Stimulated activated CD4-positive, alpha-beta T cell treated with anti-CD3 and anti-CD28 coated beads, Interleukin-4, amount 100 ng/mL, for 1 hour (primary cell): ENCODE results near the gene RAD9A.
"Not testable (repeated sequence)": the region's sequence is repeated elsewhere in the genome, so short reads cannot be mapped to it uniquely, and the experiment has no call there.

Experiments
- DNase-seq: peaks from one replicate; pipeline ENCODE4 v3.0.0-alpha.2; 2020

Gene RAD9A

DNA sequence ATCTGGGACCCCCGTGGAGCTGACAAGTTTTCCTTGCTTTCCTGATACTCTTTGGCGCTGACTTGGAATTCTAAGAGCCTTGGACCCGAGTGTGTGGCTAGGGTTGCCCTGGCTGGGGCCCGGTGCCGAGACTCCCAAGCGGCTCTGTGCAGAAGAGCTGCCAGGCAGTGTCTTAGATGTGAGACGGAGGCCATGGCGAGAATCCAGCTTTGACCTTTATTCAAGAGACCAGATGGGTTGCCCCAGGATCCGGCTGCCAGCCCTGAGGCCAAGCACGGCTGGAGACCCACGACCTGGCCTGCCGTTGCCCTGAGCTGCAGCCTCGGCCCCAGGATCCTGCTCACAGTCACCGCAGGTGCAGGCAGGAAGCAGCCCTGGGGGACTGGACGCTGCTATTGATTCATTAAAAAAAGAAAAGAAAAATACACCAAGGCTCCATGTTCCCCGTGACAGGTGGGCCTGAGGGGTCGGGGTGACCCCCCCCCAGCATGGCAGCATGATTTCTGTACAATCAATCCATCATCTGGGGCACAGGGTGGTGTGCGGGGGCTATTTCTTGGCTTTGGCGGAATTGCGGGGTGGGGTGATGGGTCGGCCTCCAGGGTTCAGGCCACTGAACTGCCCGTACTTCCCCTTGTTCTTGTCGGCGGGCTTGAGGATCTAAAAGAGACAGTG lies 6.3 kb downstream of the RAD9A start:
- DNase-seq: no peak

GRCh38 chr11:67398661-67399563 lies 7.1 kb downstream of the RAD9A start:
- DNase-seq: no peak

DNA sequence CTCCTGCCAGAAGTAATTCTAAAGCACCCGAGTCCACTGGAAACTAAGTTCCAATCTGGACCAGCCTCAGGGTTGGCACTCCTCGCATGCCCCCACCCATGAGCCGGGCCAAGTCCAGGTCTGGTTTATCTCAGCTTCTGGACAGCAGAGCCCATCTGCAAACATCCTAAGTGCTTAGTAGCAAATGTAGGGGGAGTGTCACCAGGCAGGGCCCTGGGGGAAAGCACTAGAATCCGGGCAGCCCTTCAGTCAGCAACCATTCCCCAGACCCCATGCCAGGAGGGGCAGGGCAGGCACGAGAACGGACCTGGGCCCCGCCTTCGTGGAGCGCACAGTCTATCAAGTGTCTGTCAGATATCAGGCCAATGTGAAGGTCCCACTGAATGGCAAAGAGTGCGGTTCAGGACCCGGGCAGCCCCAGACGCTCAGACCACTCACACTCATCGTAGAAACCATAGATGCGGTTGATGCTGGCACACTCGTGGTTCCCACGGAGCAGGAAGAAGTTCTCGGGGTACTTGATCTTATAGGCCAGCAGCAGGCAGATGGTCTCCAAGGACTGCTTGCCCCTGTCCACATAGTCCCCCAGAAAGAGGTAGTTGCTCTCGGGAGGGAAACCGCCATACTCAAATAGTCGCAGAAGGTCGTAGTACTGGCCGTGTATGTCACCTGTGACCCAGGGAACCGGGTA lies 8.6 kb downstream of the RAD9A start:
- no peak for DNase-seq

DNA sequence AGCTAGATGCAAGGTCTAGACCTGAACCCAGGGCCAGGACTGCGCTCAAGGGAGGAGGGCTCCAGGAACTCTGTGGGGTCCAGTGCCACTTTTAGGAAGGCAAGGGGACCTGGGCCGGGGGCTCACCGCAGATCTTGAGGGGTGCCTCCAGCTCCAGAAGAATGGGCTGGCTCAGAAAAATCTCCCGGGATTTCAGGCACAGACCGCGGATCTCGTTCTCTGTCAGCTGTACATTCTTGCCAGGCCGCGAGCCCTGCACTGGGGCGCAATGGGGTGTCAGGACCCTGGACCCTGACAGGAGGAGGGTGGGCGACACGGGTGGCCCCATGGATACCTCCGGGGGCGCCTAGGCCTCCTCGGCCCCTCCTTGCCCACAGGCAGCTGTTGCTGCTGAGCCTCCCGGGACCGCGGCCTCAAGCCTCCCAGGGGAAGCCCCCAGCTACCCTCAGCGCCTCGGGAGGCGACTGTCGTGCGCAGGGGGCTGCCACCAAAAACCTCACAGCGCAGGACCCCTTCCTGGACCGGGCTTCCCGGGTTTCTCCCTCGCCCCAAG lies 9.2 kb downstream of the RAD9A start:
- DNase-seq: no peak

DNA sequence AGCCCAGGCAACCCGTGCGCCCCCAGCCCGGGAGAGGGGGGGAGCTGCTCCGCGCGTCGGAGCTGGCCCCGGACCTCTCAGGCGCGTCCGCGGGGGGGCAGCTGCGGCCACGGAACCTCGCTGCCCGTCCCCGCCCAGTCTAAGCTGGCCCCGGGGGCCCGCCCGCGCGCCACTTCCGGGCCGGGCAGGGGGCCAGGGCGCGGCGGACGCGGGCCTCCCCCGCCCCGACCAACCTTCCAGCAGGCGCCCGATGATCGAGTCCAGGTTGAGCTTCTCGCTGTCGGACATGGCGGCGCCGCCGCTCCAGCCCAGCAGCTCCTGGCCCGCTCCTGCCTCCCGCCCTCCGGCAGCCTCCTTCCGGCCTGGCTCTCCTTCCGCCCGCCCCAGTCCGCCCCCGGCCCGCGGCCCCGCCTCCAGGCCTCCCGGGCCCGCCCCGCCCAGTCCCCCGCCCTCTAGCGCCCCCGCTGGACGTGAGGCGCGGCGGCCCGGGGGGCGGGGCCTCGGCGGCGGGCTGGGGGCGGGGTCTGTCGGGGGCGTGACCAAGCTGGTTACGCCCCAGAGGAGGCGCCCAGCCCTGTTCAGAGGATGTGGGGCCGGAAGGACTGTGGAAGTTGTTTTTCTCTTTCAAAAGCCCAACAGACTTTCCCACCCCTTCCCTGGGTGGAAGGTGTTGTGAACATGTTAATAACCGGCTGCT lies 9.9 kb downstream of the RAD9A start, which contains the start of gene PPP1CA:
PPP1CA (minus strand) TSS at position 364 of the 697 bp plus-strand sequence; CDS start at position 288, 76 bp downstream.
- DNase-seq: peak; percentile 90

DNA sequence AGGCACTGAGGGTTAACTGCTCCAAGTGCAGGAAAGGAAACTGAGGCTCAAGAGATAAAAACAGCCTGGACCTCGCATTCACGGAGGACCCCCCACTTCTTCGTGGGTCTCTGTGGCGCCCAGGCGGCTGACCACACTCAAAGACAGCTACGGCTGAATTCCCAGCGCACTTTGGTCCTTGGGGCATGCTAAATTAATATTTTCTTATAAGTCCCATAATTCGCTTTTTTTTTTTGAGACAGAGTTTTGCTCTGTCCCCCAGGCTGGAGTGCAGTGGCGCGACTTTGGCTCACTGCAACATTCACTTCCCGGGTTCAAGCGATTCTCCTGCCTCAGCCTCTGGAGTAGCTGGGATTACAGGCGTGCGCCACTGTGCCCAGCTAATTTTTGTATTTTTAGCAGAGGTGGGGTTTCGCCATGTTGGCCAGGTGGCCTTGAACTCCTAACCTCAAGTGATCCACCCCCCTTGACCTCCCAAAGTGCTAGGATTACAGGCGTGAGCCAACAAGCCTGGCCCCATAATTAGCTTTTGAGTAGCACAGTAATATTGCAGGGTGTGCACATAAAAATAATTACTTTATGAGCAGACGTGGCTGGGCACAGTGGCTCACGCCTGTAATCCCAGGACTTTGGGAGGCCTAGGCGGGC lies 10.5 kb downstream of the RAD9A start:
- DNase-seq: not testable (repeated sequence)

DNA sequence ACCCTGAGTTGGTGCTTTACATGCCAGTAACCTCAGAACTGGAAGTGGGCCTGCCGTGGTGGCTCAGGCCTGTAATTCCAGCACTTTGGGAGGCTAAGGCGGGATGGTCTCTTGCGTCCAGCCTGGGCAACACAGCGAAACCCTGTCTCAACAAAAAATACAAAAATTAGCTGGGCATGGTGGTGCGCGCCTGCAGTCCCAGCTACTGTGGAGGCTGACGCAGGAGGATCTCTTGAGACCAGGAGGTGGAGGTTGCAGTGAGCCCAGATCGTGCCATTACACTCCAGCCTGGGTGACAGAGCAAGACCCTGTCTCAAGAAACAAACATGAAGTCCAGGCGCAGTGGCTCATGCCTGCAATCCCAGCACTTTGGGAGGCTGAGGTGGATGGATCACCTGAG lies 11.3 kb downstream of the RAD9A start:
- not testable (repeated sequence) for DNase-seq

DNA sequence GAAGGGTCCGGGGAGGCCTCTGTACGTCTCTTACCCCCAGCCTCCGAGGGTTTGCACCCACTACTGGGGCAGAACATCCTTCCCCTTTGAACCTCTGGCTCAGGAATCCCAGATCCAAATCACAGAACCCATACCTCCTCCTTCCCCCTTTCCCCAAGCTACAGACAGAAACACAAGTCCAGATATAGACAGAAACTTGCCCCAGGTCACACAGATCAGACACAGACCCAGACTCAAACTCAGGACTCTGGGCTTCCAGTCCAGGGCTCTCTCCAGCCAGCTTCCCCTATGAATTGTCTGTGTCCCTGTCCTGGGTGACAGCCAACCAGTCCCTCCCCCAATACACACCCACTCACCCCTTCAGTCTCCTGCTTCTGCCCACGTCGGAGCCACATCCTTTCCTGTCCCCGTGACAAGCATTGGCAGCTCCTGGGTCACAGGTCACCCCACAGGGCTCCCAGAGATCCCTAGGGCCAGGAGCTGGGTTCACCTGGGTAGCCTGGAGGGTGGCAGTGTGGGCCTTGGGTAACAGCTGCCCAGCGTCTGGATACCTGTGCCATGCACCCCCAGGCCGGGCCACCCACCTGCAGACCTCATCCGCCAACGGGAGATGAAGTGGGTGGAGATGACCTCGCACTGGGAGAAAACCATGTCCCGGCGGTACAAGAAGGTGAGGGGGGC lies 12.9 kb downstream of the RAD9A start:
- DNase-seq: peak; percentile 47

GRCh38 chr11:67405196-67405567 lies 13.4 kb downstream of the RAD9A start:
- DNase-seq: peak; percentile 36

DNA sequence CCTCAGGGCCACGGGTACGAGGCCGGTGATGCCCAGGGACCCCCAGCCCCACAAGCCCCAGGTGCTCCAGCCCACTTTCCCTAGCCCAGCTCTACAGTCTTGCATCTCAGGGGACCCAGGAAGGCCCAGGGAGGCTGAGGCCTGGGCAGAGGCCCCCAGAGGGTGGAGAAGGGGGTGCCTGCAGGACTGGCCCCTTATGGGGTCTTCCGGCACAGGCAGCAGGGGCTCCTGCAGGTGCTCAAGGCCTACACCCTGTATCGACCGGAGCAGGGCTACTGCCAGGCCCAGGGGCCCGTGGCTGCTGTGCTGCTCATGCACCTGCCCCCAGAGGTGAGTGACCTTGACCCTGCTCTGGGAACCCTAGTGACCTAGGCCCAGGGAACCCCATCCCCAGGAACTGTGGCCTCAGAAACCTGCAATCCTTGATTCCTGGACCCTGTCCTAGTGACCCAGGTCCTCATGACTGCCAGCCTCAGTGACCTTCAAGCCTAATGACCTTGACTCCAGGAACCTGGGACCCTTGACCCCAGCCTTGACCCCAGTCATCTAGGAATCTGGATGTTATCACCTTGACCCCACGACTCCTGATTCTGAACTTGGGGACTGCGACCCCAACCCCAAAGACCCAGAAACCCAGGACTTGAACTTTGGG lies 14.0 kb downstream of the RAD9A start:
- DNase-seq: no peak

- DNase-seq: no peak
Measured at GRCh38 chr11:67406420-67406968, 14.7 kb downstream of the RAD9A start.

DNA sequence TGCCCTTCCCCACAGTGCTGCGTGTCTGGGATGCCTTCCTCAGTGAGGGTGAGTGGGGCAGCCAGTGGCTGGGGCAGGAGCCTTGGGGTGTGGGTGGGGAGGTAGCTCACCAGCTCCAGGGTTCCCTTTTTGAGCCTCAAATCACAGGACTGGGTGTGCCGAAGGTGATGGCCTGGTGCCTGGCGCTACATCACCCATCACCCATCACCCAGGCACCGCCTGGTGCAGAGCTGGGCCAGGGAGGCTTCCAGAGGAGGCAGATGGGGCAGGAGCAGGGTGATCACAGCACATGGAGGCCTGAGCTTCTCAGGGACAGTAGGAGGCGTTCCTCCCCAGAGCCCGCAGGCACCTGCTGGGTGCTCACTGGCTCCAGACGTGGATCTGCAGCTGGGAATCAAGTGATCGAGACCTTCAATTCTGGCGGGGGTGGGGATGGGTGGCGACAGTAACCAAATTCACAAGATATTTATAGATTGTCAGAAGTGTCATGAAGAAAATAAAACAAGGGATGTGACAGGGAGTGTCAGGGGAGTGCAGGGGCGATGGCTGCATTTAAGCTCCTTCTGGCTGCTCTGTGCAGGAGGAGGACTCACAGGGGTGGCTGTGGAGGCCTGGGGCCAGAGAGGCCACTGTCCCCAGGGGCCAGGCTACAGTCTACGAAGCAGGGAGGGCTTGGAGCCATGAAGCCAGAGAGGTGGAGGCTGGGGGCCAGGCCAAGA lies 15.3 kb downstream of the RAD9A start:
- DNase-seq: peak; percentile 35

DNA sequence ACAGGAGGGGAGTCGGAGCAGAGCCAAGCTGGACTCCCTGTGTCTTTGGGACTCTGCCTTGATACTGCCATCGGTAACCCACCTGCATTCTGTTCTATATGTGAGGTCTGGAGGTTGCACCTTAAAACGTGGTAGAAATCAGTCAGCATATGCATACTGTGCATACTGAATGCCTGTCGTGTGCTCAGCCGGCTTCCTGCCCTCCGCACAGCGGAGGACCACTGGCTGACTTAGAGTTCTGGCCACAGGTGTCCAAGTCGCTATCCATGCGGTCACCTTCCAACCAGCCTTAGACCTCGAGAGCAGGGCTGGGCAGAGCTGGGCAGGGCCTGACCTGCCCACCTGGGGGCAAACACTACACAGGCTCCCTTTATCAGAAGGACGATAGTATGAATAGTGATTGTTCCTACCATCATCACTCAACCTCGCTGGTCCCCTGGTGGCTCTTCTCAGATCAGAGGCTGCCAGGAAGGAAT lies 15.9 kb downstream of the RAD9A start:
- no peak for DNase-seq

DNA sequence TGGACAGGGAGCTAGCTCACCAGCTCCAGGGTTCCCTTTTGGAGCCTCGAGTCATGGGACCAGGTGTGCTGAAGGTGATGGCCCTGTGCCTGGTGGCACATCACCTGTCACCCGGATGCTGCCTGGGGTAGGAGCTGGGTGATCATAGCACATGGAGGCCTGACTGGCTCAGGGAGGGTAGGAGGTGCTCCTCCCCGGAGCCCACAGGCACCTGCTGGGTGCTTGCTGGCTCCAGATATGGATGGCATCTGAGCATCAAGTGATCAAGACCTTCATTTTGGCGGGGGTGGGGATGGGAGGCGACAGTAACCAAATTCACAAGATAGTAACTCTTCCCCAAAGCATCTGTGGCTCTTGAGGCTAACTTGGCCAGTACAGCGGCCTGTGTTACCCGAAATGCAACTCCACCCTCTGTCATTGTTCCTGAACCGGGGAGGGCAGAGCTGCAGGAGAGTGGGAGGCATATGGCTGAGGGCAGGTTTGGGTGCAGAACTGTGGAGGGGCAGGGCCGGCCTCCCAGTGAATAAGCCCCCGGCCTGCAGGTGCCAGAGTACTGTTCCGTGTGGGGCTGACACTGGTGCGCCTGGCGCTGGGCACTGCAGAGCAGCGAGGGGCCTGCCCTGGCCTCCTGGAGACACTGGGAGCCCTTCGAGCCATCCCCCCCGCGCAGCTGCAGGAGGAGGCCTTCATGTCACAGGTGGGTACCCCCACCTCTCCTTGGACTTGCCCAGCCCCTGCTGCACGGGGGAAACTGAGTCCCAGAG lies 16.8 kb downstream of the RAD9A start:
- peak; percentile 23 for DNase-seq

- peak; percentile 53 for DNase-seq
Measured at GRCh38 chr11:67409261-67409666, 17.5 kb downstream of the RAD9A start.

DNA sequence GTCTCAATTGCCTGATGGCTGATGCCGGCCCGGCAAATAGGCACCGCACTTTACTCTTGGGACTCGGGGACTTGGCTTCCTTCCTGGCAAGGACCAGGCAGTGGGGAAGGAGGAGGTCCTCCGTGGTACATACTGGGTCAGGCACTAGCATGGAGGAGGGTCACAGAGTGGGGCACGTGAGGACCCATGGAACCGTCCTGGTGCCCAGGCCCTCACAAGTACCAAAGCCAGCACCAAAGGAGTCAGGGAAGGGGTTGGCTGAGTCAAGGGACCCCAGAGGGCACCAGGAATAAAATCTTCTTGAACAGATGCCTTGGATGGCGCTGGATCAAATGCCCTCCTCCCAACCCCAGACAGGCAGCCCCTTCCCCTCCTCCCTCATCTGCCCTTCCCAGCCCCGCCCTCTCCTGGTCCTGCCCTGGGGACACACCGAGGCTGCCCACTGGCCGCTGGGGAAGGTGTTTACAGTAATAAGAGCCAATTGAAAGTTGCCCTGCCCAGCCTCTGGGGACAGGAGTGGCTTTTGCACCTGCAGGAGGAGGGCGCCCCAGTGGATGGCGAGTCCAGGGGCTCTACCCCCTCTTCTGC lies 18.1 kb downstream of the RAD9A start:
- no peak for DNase-seq

DNA sequence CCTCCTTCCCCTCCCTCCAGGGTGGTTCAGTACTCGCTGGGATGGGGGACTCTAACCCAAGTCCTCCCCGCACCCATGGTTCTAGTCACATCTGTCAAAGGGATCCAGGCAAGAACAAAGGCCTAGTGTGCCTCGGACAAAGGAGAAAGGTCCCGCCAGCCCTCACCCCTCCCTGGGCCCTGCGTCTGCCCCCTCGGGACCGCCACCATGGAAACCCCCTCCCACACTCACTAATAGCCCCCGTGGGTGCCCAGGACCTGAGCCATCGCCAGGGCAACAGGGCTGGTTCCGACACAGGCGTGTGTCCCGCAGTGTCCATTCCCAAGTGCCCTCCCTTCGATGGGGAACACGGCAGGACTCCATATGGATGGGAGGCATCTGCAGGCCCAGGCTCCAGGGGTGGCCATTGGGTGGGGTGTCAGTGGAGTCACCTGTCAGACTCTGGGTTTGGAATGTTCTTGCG lies 18.6 kb downstream of the RAD9A start:
- DNase-seq: no peak
